ENCODE results near the gene MLLT3.

Gene MLLT3

GRCh38 chr9:20622330-20623020 lies at the start of gene MLLT3:
Gene MLLT3, minus strand, starts transcription at chr9:20622499.
- peak; percentile 97 for DNase-seq

GRCh38 chr9:20671635-20672034 lies 49.3 kb upstream of the MLLT3 start:
- no peak for DNase-seq

GRCh38 chr9:20670395-20670794 lies 48.1 kb upstream of the MLLT3 start:
- DNase-seq = no peak

- no peak for DNase-seq
Measured at GRCh38 chr9:20664501-20664900, 42.2 kb upstream of the MLLT3 start.

GRCh38 chr9:20663133-20663532 lies 40.8 kb upstream of the MLLT3 start:
- DNase-seq = no peak

GRCh38 chr9:20662156-20662555 lies 39.9 kb upstream of the MLLT3 start:
- DNase-seq = no peak

- no peak for DNase-seq
Measured at GRCh38 chr9:20659474-20659967, 37.2 kb upstream of the MLLT3 start.

- no peak for DNase-seq
Measured at GRCh38 chr9:20658677-20659473, 36.6 kb upstream of the MLLT3 start.

- DNase-seq = peak; percentile 31
Measured at GRCh38 chr9:20658246-20658667, 36.0 kb upstream of the MLLT3 start.

- DNase-seq = no peak
Measured at GRCh38 chr9:20651939-20652338, 29.6 kb upstream of the MLLT3 start.

GRCh38 chr9:20650750-20651299 lies 28.5 kb upstream of the MLLT3 start:
- no peak for DNase-seq

- no peak for DNase-seq
Measured at GRCh38 chr9:20650313-20650712, 28.0 kb upstream of the MLLT3 start.

GRCh38 chr9:20649381-20649780 lies 27.1 kb upstream of the MLLT3 start:
- DNase-seq = no peak

- no peak for DNase-seq
Measured at GRCh38 chr9:20646656-20647055, 24.4 kb upstream of the MLLT3 start.

- no peak for DNase-seq
Measured at GRCh38 chr9:20643660-20644059, 21.4 kb upstream of the MLLT3 start.

- no peak for DNase-seq
Measured at GRCh38 chr9:20642045-20642444, 19.7 kb upstream of the MLLT3 start.

GRCh38 chr9:20640331-20641187 lies 18.3 kb upstream of the MLLT3 start:
- peak; percentile 82 for DNase-seq

GRCh38 chr9:20636888-20637440 lies 14.7 kb upstream of the MLLT3 start:
- no peak for DNase-seq

- no peak for DNase-seq
Measured at GRCh38 chr9:20634895-20635294, 12.6 kb upstream of the MLLT3 start.

GRCh38 chr9:20632705-20633104 lies 10.4 kb upstream of the MLLT3 start:
- DNase-seq = no peak

GRCh38 chr9:20630241-20630943 lies 8.1 kb upstream of the MLLT3 start:
- no peak for DNase-seq

- DNase-seq = no peak
Measured at GRCh38 chr9:20625003-20625349, 2.7 kb upstream of the MLLT3 start.
